ENCODE results near the gene SEC61B.
A peak's percentile ranks its signal among the peaks of the same experiment; 100 is the strongest.
"Not testable (repeated sequence)": the region's sequence is repeated elsewhere in the genome, so short reads cannot be mapped to it uniquely, and the experiment has no call there.

Gene SEC61B

GRCh38 chr9:99237849-99238248 is 15.8 kb downstream of the SEC61B start:
- not testable (repeated sequence) for DNase-seq (ENCODE audit: low spot score)

DNA sequence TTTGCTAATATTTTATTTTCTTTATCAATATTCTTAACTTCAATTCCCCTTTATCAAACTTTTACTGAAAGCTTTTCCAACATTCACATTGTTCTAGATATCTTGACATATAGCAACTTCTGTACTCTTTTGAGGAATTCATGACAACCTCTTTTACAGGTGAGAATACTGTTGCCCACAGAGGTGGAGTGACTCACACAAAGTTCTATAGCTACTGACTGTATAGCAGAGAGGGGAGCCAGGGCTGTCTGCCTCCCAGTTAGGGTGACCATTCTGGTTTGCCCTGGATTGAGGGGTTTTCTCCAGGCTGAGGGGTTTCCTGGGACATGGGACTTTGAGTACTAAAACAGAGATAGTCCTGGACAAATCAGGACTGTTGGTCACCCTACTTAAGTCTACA is 16.2 kb downstream of the SEC61B start:
- no peak for DNase-seq (ENCODE audit: low spot score)

GRCh38 chr9:99239341-99240060 is 17.4 kb downstream of the SEC61B start:
- DNase-seq (ENCODE audit: low spot score): no peak

DNA sequence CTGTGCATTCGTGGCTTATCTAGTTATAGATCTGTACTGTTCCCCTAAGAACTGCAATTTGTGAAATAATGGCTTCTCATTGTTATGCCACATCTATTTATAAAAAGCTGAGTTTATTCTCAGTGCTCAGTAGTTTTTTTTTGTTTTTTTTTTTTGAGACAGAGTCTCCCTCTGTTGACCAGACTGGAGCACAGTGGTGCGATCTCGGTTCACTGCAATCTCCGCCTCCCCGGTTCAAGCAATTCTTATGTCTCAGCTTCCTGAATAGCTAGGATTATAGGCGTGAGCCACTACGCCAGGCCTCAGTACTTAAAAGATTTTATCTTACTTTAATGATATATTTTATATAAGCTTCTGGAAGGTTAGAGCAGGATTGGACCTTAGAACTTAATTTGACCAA is 19.0 kb downstream of the SEC61B start:
- no peak for DNase-seq (ENCODE audit: low spot score)

GRCh38 chr9:99244344-99245260 is 22.5 kb downstream of the SEC61B start:
- DNase-seq (ENCODE audit: low spot score): no peak

DNA sequence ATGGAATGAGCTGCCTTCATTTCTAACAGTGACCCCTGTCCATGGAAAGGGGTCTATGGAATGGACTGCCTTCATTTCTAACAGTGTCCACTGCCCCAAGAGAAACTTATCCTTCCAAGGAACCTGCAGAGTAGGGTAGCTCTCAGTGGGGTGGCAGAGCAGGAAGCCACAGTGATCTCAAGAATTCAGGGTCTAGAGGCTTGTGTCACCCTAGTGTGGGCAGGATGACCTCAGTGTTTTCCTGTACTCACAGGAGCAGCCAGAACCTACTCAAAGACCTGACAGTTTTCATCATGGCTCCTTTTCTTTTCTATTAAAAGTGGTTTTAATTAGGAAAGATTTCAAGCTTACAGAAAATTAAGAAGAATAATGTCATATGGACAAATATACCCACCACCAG is 27.5 kb downstream of the SEC61B start:
- no peak for DNase-seq (ENCODE audit: low spot score)

GRCh38 chr9:99251157-99251556 is 29.1 kb downstream of the SEC61B start:
- no peak for DNase-seq (ENCODE audit: low spot score)

DNA sequence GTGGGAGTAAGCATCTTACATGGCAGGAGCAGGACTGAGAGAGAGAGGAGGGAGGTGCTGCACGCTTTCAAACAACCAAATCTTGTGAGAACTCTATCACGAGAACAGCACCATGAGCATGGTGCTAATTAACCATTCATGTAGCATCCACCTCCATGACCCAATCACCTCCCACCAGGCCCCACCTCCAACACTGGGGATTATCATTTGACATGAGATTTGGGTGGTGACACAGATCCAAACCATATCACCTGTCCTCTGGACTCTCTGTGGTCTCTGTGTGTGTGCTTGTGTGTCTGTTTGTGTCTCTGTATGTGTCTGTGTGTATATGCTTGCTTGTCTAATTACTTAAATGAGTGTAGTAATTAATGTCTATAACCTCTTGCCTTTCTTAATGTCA is 31.1 kb downstream of the SEC61B start:
- DNase-seq (ENCODE audit: low spot score): no peak

GRCh38 chr9:99253772-99254431 is 31.8 kb downstream of the SEC61B start:
- no peak for DNase-seq (ENCODE audit: low spot score)

DNA sequence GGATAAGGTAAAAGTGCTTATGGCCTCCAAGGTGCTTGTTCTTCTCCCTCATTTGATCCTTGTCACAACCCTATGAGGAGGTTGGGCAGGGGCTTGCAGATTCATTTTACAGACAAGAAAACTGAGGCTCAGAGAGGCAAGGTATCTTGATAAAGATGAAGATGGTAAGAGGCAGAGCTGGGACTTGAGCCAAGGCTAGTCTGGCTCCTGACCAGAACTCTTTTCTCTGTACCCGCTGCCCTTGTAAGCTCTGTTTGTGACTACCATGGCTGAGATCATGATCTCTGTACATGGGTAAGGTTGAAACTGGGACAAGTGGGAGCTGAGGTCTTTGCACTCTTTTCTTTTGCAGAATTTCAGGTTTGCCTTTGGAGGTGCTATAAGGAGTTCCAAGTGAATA is 33.6 kb downstream of the SEC61B start:
- no peak for DNase-seq (ENCODE audit: low spot score)

GRCh38 chr9:99257723-99258389 is 35.8 kb downstream of the SEC61B start:
- no peak for DNase-seq (ENCODE audit: low spot score)

DNA sequence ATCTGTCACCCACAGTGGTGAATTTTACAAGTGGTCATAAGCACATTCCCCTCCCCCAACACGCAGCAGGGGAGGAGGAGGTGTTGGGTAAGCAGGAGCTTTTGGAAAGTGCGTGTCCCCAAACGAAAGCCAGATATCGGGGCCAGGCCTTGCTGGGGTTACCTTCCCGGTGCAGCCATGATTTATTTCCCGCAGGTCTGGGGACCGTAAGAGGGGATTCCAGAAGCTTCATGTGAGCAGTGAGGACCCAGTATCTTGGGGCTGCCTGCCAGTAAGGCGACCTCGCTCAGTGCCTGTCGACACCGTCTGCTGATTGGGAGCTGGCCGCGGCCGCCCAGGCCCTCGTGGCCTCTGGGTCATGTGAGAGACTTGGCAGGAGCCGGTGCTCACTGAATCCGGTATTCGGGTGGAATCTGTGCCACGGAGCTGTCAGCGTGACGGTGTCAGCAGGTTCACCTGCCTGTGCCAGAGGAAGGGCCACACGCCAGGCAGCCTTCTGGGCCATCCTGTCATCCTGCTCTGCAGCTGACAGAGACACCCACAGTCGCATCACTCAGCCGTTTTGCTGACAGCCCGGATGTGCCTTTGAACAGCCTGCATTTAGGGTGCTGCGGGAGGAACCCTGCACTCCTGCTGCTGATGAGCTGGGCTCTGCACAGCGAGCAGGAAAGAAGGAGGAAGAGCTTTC is 37.3 kb downstream of the SEC61B start:
- DNase-seq (ENCODE audit: low spot score): peak; percentile 77

- DNase-seq (ENCODE audit: low spot score): no peak
Observed at GRCh38 chr9:99261923-99262322, 39.8 kb downstream of the SEC61B start.

GRCh38 chr9:99262949-99263418 is 40.9 kb downstream of the SEC61B start:
- no peak for DNase-seq (ENCODE audit: low spot score)

GRCh38 chr9:99264070-99264680 is 42.1 kb downstream of the SEC61B start:
- DNase-seq (ENCODE audit: low spot score): no peak

GRCh38 chr9:99265691-99266090 is 43.6 kb downstream of the SEC61B start:
- no peak for DNase-seq (ENCODE audit: low spot score)

- peak; percentile 83 for DNase-seq (ENCODE audit: low spot score)
Observed at GRCh38 chr9:99266255-99267023, 44.4 kb downstream of the SEC61B start.

GRCh38 chr9:99269416-99269815 is 47.3 kb downstream of the SEC61B start:
- DNase-seq (ENCODE audit: low spot score): no peak

- DNase-seq (ENCODE audit: low spot score): no peak
Observed at GRCh38 chr9:99270491-99270890, 48.4 kb downstream of the SEC61B start.

DNA sequence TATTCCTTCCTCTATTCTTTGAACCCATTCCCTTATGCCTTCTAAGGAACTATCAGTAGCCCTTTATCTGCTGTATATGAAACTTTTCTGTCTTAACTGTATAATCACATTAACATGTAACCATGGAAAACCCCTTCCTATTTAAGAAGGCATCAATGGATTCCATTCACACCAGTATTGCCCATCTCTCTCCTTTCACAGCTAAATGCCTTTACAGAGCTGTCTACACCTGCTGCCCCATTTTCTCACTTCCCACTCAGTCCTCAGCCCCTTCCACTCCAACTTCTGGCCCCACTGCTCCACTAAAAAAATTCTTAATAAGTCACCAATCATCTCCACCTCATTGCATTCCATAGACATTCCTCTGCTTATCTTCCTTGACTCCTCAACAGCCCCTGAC is 50.8 kb downstream of the SEC61B start:
- no peak for DNase-seq (ENCODE audit: low spot score)

Data from left forelimb (tissue), 1 donor.